Liver (tissue), 9 donors: Measurements from ENCODE around the gene PARD3. TPM values are rescaled to one million over a fixed set of nuclear protein-coding genes. Genes with fewer than 3 reads are reported as not detected.

ENCODE experiments used
- DNase-seq: peaks from one replicate; pipeline ENCODE4 v3.0.0-alpha.2; 2017; ENCODE audit warnings: low spot score
- H3K27ac ChIP-seq, 2 donors: one replicate each; pipeline ENCODE4 v1.7.0; 2013; ENCODE audit warnings: inconsistent platforms in 2 of 2, low read length in 2 of 2, control low read depth in 1 of 2, low read depth in 1 of 2, mild to moderate bottlenecking in 1 of 2
- H3K27me3 ChIP-seq, 4 donors: one replicate each; pipeline versions ENCODE4 v1.6.1 to v1.7.0; 2013; ENCODE audit warnings: low read length in 3 of 4, inconsistent platforms in 1 of 4, mild to moderate bottlenecking in 1 of 4, moderate library complexity in 1 of 4; ENCODE audit not compliant: control insufficient read depth in 4 of 4, insufficient read depth in 4 of 4
- H3K36me3 ChIP-seq, 4 donors: one replicate each; pipeline versions ENCODE4 v1.6.1 to v1.7.0; 2013; ENCODE audit warnings: low read length in 3 of 4, mild to moderate bottlenecking in 3 of 4, low read depth in 1 of 4, moderate library complexity in 1 of 4; ENCODE audit not compliant: control insufficient read depth in 4 of 4, insufficient read depth in 3 of 4
- H3K4me1 ChIP-seq, 4 donors: one replicate each; pipeline versions ENCODE4 v1.6.1 to v1.7.0; 2013; ENCODE audit warnings: low read length in 3 of 4, mild to moderate bottlenecking in 3 of 4, moderate library complexity in 1 of 4; ENCODE audit not compliant: control insufficient read depth in 4 of 4, insufficient read depth in 4 of 4
- H3K4me3 ChIP-seq, 3 donors: one replicate each; pipeline versions ENCODE4 v1.6.1 to v1.7.0; 2013; ENCODE audit warnings: low read length in 3 of 3, control low read depth in 1 of 3, low read depth in 1 of 3, mild to moderate bottlenecking in 1 of 3
- H3K9ac ChIP-seq, 2 donors: one replicate each; pipeline ENCODE4 v1.7.0; 2013; ENCODE audit warnings: low read length in 2 of 2, mild to moderate bottlenecking in 2 of 2, moderate library complexity in 2 of 2, control low read depth in 1 of 2, low read depth in 1 of 2
- H3K9me3 ChIP-seq, 4 donors: one replicate each; pipeline versions ENCODE4 v1.6.1 to v1.7.0; 2013; ENCODE audit warnings: low read length in 3 of 4; ENCODE audit not compliant: control insufficient read depth in 4 of 4
- ATF3 ChIP-seq: IDR thresholded peaks from 2 replicates; pipeline ENCODE4 v1.6.1; 2016; ENCODE audit warnings: antibody characterized with exemption
- CTCF ChIP-seq: fragments of 150-350 bp; IDR thresholded peaks from 2 replicates; pipeline ENCODE4 v1.5.1; 2017; ENCODE audit warnings: improper control_type of control experiment, low read depth, low read length; ENCODE audit not compliant: missing input control
- FOXA1 ChIP-seq: IDR thresholded peaks from 2 replicates; pipeline ENCODE4 v1.6.1; 2016; ENCODE audit warnings: antibody characterized with exemption
- FOXA2 ChIP-seq: IDR thresholded peaks from 2 replicates; pipeline ENCODE4 v1.6.1; 2016; ENCODE audit warnings: antibody characterized with exemption
- GABPA ChIP-seq, 2 donors: IDR thresholded peaks in 1 of 2; conservative IDR thresholded peaks in 1 of 2; 2 replicates each; pipeline ENCODE4 v1.6.1; 2016; ENCODE audit warnings: antibody characterized with exemption in 2 of 2, mild to moderate bottlenecking in 1 of 2, moderate library complexity in 1 of 2
- HNF4A ChIP-seq, 2 donors: conservative IDR thresholded peaks; 2 replicates each; pipeline ENCODE4 v1.6.1; 2016; ENCODE audit warnings: antibody characterized with exemption in 2 of 2, mild to moderate bottlenecking in 2 of 2
- HNF4G ChIP-seq: IDR thresholded peaks from 2 replicates; pipeline ENCODE4 v1.6.1; 2016; ENCODE audit warnings: antibody characterized with exemption
- JUND ChIP-seq, 2 donors: IDR thresholded peaks; 2 replicates each; pipeline ENCODE4 v1.6.1; 2016; ENCODE audit warnings: antibody characterized with exemption in 2 of 2
- MAX ChIP-seq: IDR thresholded peaks from 2 replicates; pipeline ENCODE4 v1.6.1; 2016; ENCODE audit warnings: antibody characterized with exemption
- NR2F2 ChIP-seq: IDR thresholded peaks from 2 replicates; pipeline ENCODE4 v1.6.1; 2016; ENCODE audit warnings: antibody characterized with exemption
- RAD21 ChIP-seq, 2 donors: IDR thresholded peaks; 2 replicates each; pipeline ENCODE4 v1.6.1; 2016; ENCODE audit warnings: antibody characterized with exemption in 2 of 2, mild to moderate bottlenecking in 2 of 2
- REST ChIP-seq: IDR thresholded peaks from 2 replicates; pipeline ENCODE4 v1.6.1; 2016; ENCODE audit warnings: antibody characterized with exemption, mild to moderate bottlenecking
- RXRA ChIP-seq, 2 donors: IDR thresholded peaks; 2 replicates each; pipeline ENCODE4 v1.6.1; 2017 to 2018; ENCODE audit warnings: antibody characterized with exemption in 2 of 2, mild to moderate bottlenecking in 1 of 2
- SP1 ChIP-seq: IDR thresholded peaks from 2 replicates; pipeline ENCODE4 v1.6.1; 2018; ENCODE audit warnings: antibody characterized with exemption, mild to moderate bottlenecking
- TAF1 ChIP-seq: conservative IDR thresholded peaks from 2 replicates; pipeline ENCODE4 v1.6.1; 2016; ENCODE audit warnings: antibody characterized with exemption, mild to moderate bottlenecking
- YY1 ChIP-seq: IDR thresholded peaks from 2 replicates; pipeline ENCODE4 v1.6.1; 2016; ENCODE audit warnings: antibody characterized with exemption, mild to moderate bottlenecking
- WGBS: extraction: QIAGEN DNeasy Blood & Tissue Kit; methylation state at CpG from one replicate; pipeline ENCODE4 v1.1.7; 2013; 5-methylcytosine and 5-hydroxymethylcytosine counted together
- polyA plus RNA-seq, 2 donors: library from polyadenylated mRNA; stranded (reverse) in 1 of 2; unstranded in 1 of 2; fragments of 200-250 nt in 1 of 2; fragments of >200 nt in 1 of 2; fragmentation: Nextera tagmentation in 1 of 2; extraction: Ambion mirVana in 1 of 2; gene quantifications; one replicate each; pipeline versions ENCODE4 v1.2.1 to v1.2.3, GENCODE V29; 2013 to 2015
- total RNA-seq, 2 donors: library from RNA; depleted of rRNA; stranded (reverse); fragments of >200 nt; gene quantifications; one replicate each; pipeline ENCODE4 v1.2.3, GENCODE V29; 2014
- donor health status: healthy.
- donor health status: healthy.
- donor health status: healthy.
- donor health status: healthy.
- donor health status: healthy.

Gene PARD3
- total and polyA plus RNA-seq, 4 donors = 12.3 to 43.8 (median 13.5) TPM

- H3K9ac ChIP-seq = no peak overlapping the region
- DNase-seq = no peak
- H3K27ac ChIP-seq = no peak overlapping the region
- H3K27me3 ChIP-seq = no peaks in the 10 kb centered on the region
- H3K36me3 ChIP-seq = no peaks in the 10 kb centered on the region
- 92% methylated on average over 18 of the region's 18 CpGs for WGBS
- TF ChIP-seq GABPA (IDR thresholded peaks at IDR 0.05 in 1 of 2, conservative IDR thresholded peaks at IDR 0.05 in 1 of 2) (no peak), FOXA1 (no peak), TAF1 (no peak), HNF4A (conservative IDR thresholded peaks at IDR 0.05) (no peak), MAX (no peak), JUND (IDR thresholded peaks at IDR 0.05) (no peak), REST (no peak), RXRA (IDR thresholded peaks at IDR 0.05) (no peak), FOXA2 (no peak), YY1 (no peak), HNF4G (no peak), ATF3 (no peak)
- H3K4me3 ChIP-seq = no peak overlapping the region
- H3K4me1 ChIP-seq = peaks cover 0 to 16% (median 13%) of the 10 kb centered on the region in 4 donors
- H3K9me3 ChIP-seq = no peaks in the 10 kb centered on the region
Measured at GRCh38 chr10:34641147-34641912, 173.8 kb downstream of the PARD3 start.

- 32% methylated on average over 4 of the region's 4 CpGs for WGBS
- TF ChIP-seq ATF3 = no peak
- TF ChIP-seq JUND (IDR thresholded peaks at IDR 0.05) = no peak
- TF ChIP-seq NR2F2 = no peak
- no peak for TF ChIP-seq HNF4G
- TF ChIP-seq RXRA (IDR thresholded peaks at IDR 0.05) = no peak
- no peak for TF ChIP-seq FOXA2
- TF ChIP-seq TAF1 = no peak
- TF ChIP-seq REST = no peak
- no peak for TF ChIP-seq YY1
- TF ChIP-seq SP1 = no peak
- no peak for TF ChIP-seq MAX
- no peak for TF ChIP-seq GABPA (IDR thresholded peaks at IDR 0.05 in 1 of 2, conservative IDR thresholded peaks at IDR 0.05 in 1 of 2)
- TF ChIP-seq RAD21 (IDR thresholded peaks at IDR 0.05) = peak; percentile 100
- TF ChIP-seq CTCF = peak; percentile 92
- TF ChIP-seq HNF4A (conservative IDR thresholded peaks at IDR 0.05) = no peak
Measured at GRCh38 chr10:34638406-34639054, 176.6 kb downstream of the PARD3 start.

More at GRCh38 chr10:34638406-34639054, 176.6 kb downstream of the PARD3 start:
- Histone ChIP-seq H3K4me1 (peaks cover 0 to 20% (median 13%) of the 10 kb centered on the region in 4 donors), H3K9ac (no peak overlapping the region), H3K9me3 (no peaks in the 10 kb centered on the region), H3K36me3 (no peaks in the 10 kb centered on the region), H3K27ac (no peak overlapping the region), H3K27me3 (no peaks in the 10 kb centered on the region), H3K4me3 (no peak overlapping the region)
- peak; percentile 77 for DNase-seq
